HG03432 (cell line): ENCODE results near the gene RNF115.
"Not testable (repeated sequence)": the region's sequence is repeated elsewhere in the genome, so short reads cannot be mapped to it uniquely, and the experiment has no call there.

Experiments used
- ATAC-seq: cut with Tn5 transposase; IDR thresholded peaks from one replicate; pipeline ENCODE4 v1.9.1; 2021; ENCODE audit warnings: mild to moderate bottlenecking, moderate library complexity; ENCODE audit not compliant: unreplicated experiment

The RNF115 gene

GRCh38 chr1:145828367-145829026 is 4.6 kb upstream of the RNF115 start:
- no peak for ATAC-seq

- no peak for ATAC-seq
Measured at GRCh38 chr1:145827966-145828365, 4.1 kb upstream of the RNF115 start.

GRCh38 chr1:145826030-145826429 is 2.1 kb upstream of the RNF115 start:
- no peak for ATAC-seq

- no peak for ATAC-seq
Measured at GRCh38 chr1:145824499-145824842, 576 bp upstream of the RNF115 start.

- not testable (repeated sequence) for ATAC-seq
Measured at GRCh38 chr1:145822779-145823331, 1.0 kb downstream of the RNF115 start.

GRCh38 chr1:145818095-145818494 is 5.8 kb downstream of the RNF115 start:
- ATAC-seq: not testable (repeated sequence)

- ATAC-seq: not testable (repeated sequence)
Measured at GRCh38 chr1:145812977-145813810, 10.7 kb downstream of the RNF115 start.

- no peak for ATAC-seq
Measured at GRCh38 chr1:145806844-145807243, 17.1 kb downstream of the RNF115 start.

GRCh38 chr1:145806408-145806807 is 17.5 kb downstream of the RNF115 start:
- no peak for ATAC-seq

GRCh38 chr1:145805057-145805456 is 18.8 kb downstream of the RNF115 start:
- ATAC-seq: no peak

GRCh38 chr1:145804235-145805045 is 19.5 kb downstream of the RNF115 start:
- no peak for ATAC-seq

- ATAC-seq: no peak
Measured at GRCh38 chr1:145799806-145800205, 24.1 kb downstream of the RNF115 start.

- no peak for ATAC-seq
Measured at GRCh38 chr1:145796753-145797152, 27.1 kb downstream of the RNF115 start.

- no peak for ATAC-seq
Measured at GRCh38 chr1:145795257-145795881, 28.5 kb downstream of the RNF115 start.

- ATAC-seq: no peak
Measured at GRCh38 chr1:145792484-145792883, 31.4 kb downstream of the RNF115 start.

GRCh38 chr1:145791860-145792259 is 32.0 kb downstream of the RNF115 start:
- not testable (repeated sequence) for ATAC-seq

GRCh38 chr1:145788580-145788979 is 35.3 kb downstream of the RNF115 start:
- ATAC-seq: no peak

GRCh38 chr1:145786271-145786670 is 37.6 kb downstream of the RNF115 start:
- no peak for ATAC-seq

GRCh38 chr1:145785547-145785946 is 38.3 kb downstream of the RNF115 start:
- ATAC-seq: no peak

GRCh38 chr1:145784409-145784808 is 39.5 kb downstream of the RNF115 start:
- no peak for ATAC-seq
